GM18867 (cell line): Measurements from ENCODE around the gene HID1.

Experiments used
- ATAC-seq: cut with Tn5 transposase; IDR thresholded peaks from one replicate; pipeline ENCODE4 v1.9.1; 2021; ENCODE audit warnings: mild to moderate bottlenecking, moderate library complexity; ENCODE audit not compliant: unreplicated experiment

The HID1 gene

DNA sequence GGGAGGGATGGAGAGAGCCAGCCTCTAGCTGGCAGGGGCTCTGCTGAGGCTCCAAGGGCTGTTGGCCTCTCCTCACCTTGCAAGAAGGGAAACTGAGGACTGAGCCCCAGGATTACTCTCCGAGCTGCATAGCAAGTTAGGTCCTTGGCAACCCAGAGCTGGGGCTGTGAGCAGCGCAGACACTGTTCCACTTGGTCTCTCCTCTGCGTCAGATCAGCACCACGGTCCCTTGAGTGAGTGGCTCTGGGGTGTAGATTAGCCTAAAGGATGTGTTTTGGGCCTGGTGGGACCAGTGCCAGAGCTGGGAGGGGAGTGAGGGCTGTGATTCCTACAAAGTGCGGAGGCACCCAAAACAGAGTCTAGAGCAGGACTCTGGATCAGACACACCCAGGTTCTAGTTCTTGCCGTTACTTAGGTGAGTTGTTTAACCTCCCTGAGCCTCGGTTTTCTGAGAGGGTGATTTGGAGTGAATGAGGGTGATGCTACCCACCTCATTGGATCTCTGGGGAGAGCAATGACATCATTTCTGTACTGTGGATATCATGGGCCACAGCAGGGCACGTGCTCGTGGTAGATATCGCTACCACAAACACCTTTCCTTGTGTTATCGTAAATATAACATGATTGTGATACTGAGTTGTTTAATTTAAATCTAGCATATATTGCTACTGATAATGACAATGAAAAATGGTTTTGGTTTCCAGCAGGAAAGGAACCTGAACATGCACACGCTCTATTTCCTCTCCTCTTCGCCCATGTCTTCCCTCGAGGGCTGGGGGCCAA is 71.0 kb downstream of the HID1 start:
- no peak for ATAC-seq
